WI38 (cell line): ENCODE measurements around the gene SLC36A1.
A peak's percentile ranks its signal among the peaks of the same experiment; 100 is the strongest.

ENCODE experiments used
- H3K4me3 ChIP-seq: 2 replicates; pipeline ENCODE4 v1.5.1; 2011; ENCODE audit warnings: low read depth, mild to moderate bottlenecking, control low read depth, low read length
- CTCF ChIP-seq: IDR thresholded peaks from 2 replicates; pipeline ENCODE4 v1.5.1; 2012; ENCODE audit warnings: low read depth, mild to moderate bottlenecking, control low read depth, low read length

Gene SLC36A1

GRCh38 chr5:151434570-151435237 lies 12.7 kb upstream of the SLC36A1 start:
- TF ChIP-seq CTCF: no peak
- H3K4me3 ChIP-seq: no peak overlapping the region

GRCh38 chr5:151448038-151448985 lies 909 bp downstream of the SLC36A1 start:
- TF ChIP-seq CTCF: no peak
- H3K4me3 ChIP-seq: peak overlapping the region; percentile 98

GRCh38 chr5:151449297-151449696 lies 1.9 kb downstream of the SLC36A1 start:
- TF ChIP-seq CTCF: no peak
- peak overlapping the region; percentile 98 for H3K4me3 ChIP-seq

- no peak for TF ChIP-seq CTCF
- H3K4me3 ChIP-seq: no peak overlapping the region
Observed at GRCh38 chr5:151449839-151450238, 2.4 kb downstream of the SLC36A1 start.

GRCh38 chr5:151450605-151451004 lies 3.2 kb downstream of the SLC36A1 start:
- TF ChIP-seq CTCF: no peak
- H3K4me3 ChIP-seq: no peak overlapping the region

- no peak overlapping the region for H3K4me3 ChIP-seq
- no peak for TF ChIP-seq CTCF
Observed at GRCh38 chr5:151451626-151452520, 4.5 kb downstream of the SLC36A1 start.
